B cell (primary cell): ENCODE results near the gene SORL1.

ENCODE experiments used
- EZH2 ChIP-seq: IDR thresholded peaks from 2 replicates; pipeline ENCODE4 v1.6.1; 2012; ENCODE audit warnings: borderline replicate concordance, low read depth, mild to moderate bottlenecking, moderate library complexity, low read length; ENCODE audit not compliant: insufficient read depth, poor library complexity, severe bottlenecking
- TF ChIP-seq, protein P1 (sequence below): fragments of 200-600 bp; IDR thresholded peaks from one replicate; pipeline ENCODE4 v1.8.0; 2022; ENCODE audit warnings: antibody characterized with exemption, mild to moderate bottlenecking

DNA sequence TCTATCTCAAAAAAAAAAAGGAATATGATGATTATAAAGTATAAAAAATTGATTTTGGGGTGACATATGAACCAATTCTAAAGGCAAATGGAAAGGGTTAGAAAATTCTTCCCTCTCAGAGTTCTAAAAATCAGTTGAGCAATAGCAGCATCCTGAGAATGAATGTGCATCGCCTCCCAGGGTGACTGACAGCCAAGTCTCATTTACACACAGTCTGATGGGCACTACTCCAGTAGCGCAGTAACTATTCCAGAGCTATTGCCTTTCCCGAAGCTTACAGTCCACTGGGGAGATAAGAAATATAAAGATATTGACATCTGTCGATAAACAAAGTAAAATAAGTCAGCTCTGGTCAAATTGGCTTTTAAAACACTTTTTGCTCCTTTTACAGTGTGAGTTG lies 32.3 kb upstream of the SORL1 start:
- TF ChIP-seq, protein P1, sequence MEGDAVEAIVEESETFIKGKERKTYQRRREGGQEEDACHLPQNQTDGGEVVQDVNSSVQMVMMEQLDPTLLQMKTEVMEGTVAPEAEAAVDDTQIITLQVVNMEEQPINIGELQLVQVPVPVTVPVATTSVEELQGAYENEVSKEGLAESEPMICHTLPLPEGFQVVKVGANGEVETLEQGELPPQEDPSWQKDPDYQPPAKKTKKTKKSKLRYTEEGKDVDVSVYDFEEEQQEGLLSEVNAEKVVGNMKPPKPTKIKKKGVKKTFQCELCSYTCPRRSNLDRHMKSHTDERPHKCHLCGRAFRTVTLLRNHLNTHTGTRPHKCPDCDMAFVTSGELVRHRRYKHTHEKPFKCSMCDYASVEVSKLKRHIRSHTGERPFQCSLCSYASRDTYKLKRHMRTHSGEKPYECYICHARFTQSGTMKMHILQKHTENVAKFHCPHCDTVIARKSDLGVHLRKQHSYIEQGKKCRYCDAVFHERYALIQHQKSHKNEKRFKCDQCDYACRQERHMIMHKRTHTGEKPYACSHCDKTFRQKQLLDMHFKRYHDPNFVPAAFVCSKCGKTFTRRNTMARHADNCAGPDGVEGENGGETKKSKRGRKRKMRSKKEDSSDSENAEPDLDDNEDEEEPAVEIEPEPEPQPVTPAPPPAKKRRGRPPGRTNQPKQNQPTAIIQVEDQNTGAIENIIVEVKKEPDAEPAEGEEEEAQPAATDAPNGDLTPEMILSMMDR: no peak
- no peak for TF ChIP-seq EZH2
